ENCODE data around the gene SLC22A5.

DNA sequence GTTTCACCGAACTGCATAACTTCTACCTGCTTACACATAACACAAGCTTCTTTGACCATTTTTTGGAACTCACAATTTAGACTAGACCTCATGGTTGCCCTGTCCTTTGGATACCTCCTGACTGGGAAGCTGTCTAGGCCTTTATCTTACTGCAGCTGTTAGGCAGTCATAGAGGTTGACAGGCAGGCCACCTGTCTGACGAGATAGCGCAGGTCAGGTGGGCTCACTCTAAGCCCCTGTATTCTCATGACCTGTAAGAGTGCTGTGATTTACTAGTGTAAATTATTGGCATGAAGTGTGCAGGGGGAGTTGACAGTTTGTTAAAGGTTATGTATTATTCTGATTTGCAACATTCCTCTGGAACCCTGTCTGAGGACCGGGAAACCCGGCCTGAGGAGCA is 46.3 kb upstream of the SLC22A5 start:
- TF ChIP-seq TCF7L2 (IDR thresholded peaks at IDR 0.05; ENCODE audit: borderline replicate concordance, low read depth, low read length) = no peak
- TF ChIP-seq IKZF3 (tag by site-specific recombination; IDR thresholded peaks at IDR 0.05) = no peak
- no peak for TF ChIP-seq YY1 (tag by site-specific recombination; IDR thresholded peaks at IDR 0.05)
- no peak for TF ChIP-seq ZNF530 (tag by site-specific recombination; IDR thresholded peaks at IDR 0.05; ENCODE audit: low read depth)
- TF ChIP-seq, protein P1, sequence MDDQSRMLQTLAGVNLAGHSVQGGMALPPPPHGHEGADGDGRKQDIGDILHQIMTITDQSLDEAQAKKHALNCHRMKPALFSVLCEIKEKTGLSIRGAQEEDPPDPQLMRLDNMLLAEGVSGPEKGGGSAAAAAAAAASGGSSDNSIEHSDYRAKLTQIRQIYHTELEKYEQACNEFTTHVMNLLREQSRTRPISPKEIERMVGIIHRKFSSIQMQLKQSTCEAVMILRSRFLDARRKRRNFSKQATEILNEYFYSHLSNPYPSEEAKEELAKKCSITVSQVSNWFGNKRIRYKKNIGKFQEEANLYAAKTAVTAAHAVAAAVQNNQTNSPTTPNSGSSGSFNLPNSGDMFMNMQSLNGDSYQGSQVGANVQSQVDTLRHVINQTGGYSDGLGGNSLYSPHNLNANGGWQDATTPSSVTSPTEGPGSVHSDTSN (CRISPR knock-in tag; IDR thresholded peaks at IDR 0.05) = no peak
- TF ChIP-seq ZNF843 (tag by site-specific recombination; IDR thresholded peaks at IDR 0.05) = no peak
- TF ChIP-seq ZNF146 (tag by site-specific recombination; IDR thresholded peaks at IDR 0.05) = no peak
- no peak for TF ChIP-seq ZNF768 (tag by site-specific recombination; IDR thresholded peaks at IDR 0.05)
- no peak for TF ChIP-seq TRIM28 (IDR thresholded peaks at IDR 0.05; ENCODE audit: borderline replicate concordance, low read length)
- TF ChIP-seq, protein P2, sequence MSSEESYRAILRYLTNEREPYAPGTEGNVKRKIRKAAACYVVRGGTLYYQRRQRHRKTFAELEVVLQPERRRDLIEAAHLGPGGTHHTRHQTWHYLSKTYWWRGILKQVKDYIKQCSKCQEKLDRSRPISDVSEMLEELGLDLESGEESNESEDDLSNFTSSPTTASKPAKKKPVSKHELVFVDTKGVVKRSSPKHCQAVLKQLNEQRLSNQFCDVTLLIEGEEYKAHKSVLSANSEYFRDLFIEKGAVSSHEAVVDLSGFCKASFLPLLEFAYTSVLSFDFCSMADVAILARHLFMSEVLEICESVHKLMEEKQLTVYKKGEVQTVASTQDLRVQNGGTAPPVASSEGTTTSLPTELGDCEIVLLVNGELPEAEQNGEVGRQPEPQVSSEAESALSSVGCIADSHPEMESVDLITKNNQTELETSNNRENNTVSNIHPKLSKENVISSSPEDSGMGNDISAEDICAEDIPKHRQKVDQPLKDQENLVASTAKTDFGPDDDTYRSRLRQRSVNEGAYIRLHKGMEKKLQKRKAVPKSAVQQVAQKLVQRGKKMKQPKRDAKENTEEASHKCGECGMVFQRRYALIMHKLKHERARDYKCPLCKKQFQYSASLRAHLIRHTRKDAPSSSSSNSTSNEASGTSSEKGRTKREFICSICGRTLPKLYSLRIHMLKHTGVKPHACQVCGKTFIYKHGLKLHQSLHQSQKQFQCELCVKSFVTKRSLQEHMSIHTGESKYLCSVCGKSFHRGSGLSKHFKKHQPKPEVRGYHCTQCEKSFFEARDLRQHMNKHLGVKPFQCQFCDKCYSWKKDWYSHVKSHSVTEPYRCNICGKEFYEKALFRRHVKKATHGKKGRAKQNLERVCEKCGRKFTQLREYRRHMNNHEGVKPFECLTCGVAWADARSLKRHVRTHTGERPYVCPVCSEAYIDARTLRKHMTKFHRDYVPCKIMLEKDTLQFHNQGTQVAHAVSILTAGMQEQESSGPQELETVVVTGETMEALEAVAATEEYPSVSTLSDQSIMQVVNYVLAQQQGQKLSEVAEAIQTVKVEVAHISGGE (tag by site-specific recombination; conservative IDR thresholded peaks at IDR 0.05; ENCODE audit: low read depth) = no peak
- TF ChIP-seq, protein P3, sequence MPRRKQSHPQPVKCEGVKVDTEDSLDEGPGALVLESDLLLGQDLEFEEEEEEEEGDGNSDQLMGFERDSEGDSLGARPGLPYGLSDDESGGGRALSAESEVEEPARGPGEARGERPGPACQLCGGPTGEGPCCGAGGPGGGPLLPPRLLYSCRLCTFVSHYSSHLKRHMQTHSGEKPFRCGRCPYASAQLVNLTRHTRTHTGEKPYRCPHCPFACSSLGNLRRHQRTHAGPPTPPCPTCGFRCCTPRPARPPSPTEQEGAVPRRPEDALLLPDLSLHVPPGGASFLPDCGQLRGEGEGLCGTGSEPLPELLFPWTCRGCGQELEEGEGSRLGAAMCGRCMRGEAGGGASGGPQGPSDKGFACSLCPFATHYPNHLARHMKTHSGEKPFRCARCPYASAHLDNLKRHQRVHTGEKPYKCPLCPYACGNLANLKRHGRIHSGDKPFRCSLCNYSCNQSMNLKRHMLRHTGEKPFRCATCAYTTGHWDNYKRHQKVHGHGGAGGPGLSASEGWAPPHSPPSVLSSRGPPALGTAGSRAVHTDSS (tag by site-specific recombination; IDR thresholded peaks at IDR 0.05) = no peak
- TF ChIP-seq ZNF76 (tag by site-specific recombination; IDR thresholded peaks at IDR 0.05; ENCODE audit: borderline replicate concordance, low read depth) = no peak

All from HEK293 (cell line).